Neural progenitor cell (in vitro differentiated cells): Measurements from ENCODE around the gene STRA8. TPM values are rescaled to one million over a fixed set of nuclear protein-coding genes. Genes with fewer than 3 reads are reported as not detected.
A peak's percentile ranks its signal among the peaks of the same experiment; 100 is the strongest.

Experiments used
- DNase-seq: peaks from one replicate; pipeline ENCODE4 v3.0.0-alpha.2; 2016; ENCODE audit warnings: low spot score
- H2AFZ ChIP-seq: fragments of 200-600 bp; sonication (generic); replicated peaks from 2 replicates; pipeline ENCODE4 v1.6.1; 2016; ENCODE audit warnings: antibody characterized with exemption
- H3F3A ChIP-seq: fragments of 200-600 bp; sonication (generic); 2 replicates; pipeline ENCODE4 v1.6.1; 2016; ENCODE audit warnings: antibody characterized with exemption, low read depth
- H3K27ac ChIP-seq: fragments of 200-600 bp; sonication (generic); 2 replicates; pipeline ENCODE4 v1.5.1; 2016; ENCODE audit warnings: mild to moderate bottlenecking
- H3K27me3 ChIP-seq: fragments of 200-600 bp; sonication (generic); 2 replicates; pipeline ENCODE4 v1.6.1; 2016; ENCODE audit warnings: mild to moderate bottlenecking, moderate library complexity
- H3K36me3 ChIP-seq: fragments of 200-600 bp; sonication (generic); 2 replicates; pipeline ENCODE4 v1.5.1; 2016
- H3K4me1 ChIP-seq: fragments of 200-600 bp; sonication (generic); 2 replicates; pipeline ENCODE4 v1.6.1; 2016; ENCODE audit warnings: mixed run types
- H3K4me2 ChIP-seq: fragments of 200-600 bp; sonication (generic); 2 replicates; pipeline ENCODE4 v1.6.1; 2016
- H3K4me3 ChIP-seq: fragments of 200-600 bp; sonication (generic); 2 replicates; pipeline ENCODE4 v1.5.1; 2016
- H3K79me2 ChIP-seq: fragments of 200-600 bp; sonication (generic); 2 replicates; pipeline ENCODE4 v1.6.1; 2016; ENCODE audit warnings: low read depth
- H3K9ac ChIP-seq: fragments of 200-600 bp; sonication (generic); 2 replicates; pipeline ENCODE4 v1.6.1; 2016
- H3K9me3 ChIP-seq: fragments of 200-600 bp; sonication (generic); 2 replicates; pipeline ENCODE4 v1.5.1; 2016; ENCODE audit warnings: low read depth
- H4K20me1 ChIP-seq: fragments of 200-600 bp; sonication (generic); 2 replicates; pipeline ENCODE4 v1.6.1; 2016; ENCODE audit warnings: low read depth
- H3K27ac Mint-ChIP-seq: 3 replicates; pipeline ENCODE4 v1.8.0; 2021; ENCODE audit warnings: mixed read lengths
- H3K27me3 Mint-ChIP-seq: 2 replicates; pipeline ENCODE4 v1.8.0; 2022; ENCODE audit warnings: low read depth, mild to moderate bottlenecking, inconsistent platforms, moderate library complexity, mixed read lengths; ENCODE audit not compliant: insufficient read depth
- H3K36me3 Mint-ChIP-seq: 3 replicates; pipeline ENCODE4 v1.8.0; 2021; ENCODE audit warnings: mixed read lengths
- H3K4me1 Mint-ChIP-seq: 3 replicates; pipeline ENCODE4 v1.8.0; 2021; ENCODE audit warnings: mixed read lengths
- H3K4me3 Mint-ChIP-seq: 3 replicates; pipeline ENCODE4 v1.8.0; 2021; ENCODE audit warnings: mild to moderate bottlenecking, moderate library complexity, mixed read lengths
- H3K9me3 Mint-ChIP-seq: 3 replicates; pipeline ENCODE4 v1.8.0; 2020; ENCODE audit warnings: mixed read lengths
- EZH2 ChIP-seq: fragments of 200-600 bp; sonication (generic); IDR thresholded peaks from 2 replicates; pipeline ENCODE4 v1.6.1; 2017; ENCODE audit warnings: antibody characterized with exemption, mild to moderate bottlenecking, moderate library complexity
- EZH2phosphoT487 ChIP-seq: fragments of 200-600 bp; sonication (generic); IDR thresholded peaks from 2 replicates; pipeline ENCODE4 v1.6.1; 2017; ENCODE audit warnings: antibody characterized with exemption
- total RNA-seq: library from RNA; depleted of rRNA; stranded (reverse); fragments of >200 nt; gene quantifications from 2 replicates; pipeline ENCODE4 v1.2.3, GENCODE V29; 2015; ENCODE audit warnings: low replicate concordance
- TF ChIP-seq, protein P1 (sequence below): fragments of 200-600 bp; sonication (generic); IDR thresholded peaks from 2 replicates; pipeline ENCODE4 v1.5.1; 2017; ENCODE audit warnings: antibody characterized with exemption, mild to moderate bottlenecking

The STRA8 gene
- total RNA-seq, 1 donor from 2014 or later, result not detected

- Mint-ChIP-seq H3K4me3 (no peak overlapping the region), H3K27ac (no peak overlapping the region), H3K4me1 (peaks cover 4% of the 10 kb centered on the region), H3K9me3 (no peaks in the 10 kb centered on the region), H3K36me3 (no peaks in the 10 kb centered on the region), H3K27me3 (peaks cover 10% of the 10 kb centered on the region)
- H3K9ac ChIP-seq, result no peak overlapping the region
- H3K27me3 ChIP-seq, result no peaks in the 10 kb centered on the region
- no peak for TF ChIP-seq EZH2
- TF ChIP-seq, protein P1, sequence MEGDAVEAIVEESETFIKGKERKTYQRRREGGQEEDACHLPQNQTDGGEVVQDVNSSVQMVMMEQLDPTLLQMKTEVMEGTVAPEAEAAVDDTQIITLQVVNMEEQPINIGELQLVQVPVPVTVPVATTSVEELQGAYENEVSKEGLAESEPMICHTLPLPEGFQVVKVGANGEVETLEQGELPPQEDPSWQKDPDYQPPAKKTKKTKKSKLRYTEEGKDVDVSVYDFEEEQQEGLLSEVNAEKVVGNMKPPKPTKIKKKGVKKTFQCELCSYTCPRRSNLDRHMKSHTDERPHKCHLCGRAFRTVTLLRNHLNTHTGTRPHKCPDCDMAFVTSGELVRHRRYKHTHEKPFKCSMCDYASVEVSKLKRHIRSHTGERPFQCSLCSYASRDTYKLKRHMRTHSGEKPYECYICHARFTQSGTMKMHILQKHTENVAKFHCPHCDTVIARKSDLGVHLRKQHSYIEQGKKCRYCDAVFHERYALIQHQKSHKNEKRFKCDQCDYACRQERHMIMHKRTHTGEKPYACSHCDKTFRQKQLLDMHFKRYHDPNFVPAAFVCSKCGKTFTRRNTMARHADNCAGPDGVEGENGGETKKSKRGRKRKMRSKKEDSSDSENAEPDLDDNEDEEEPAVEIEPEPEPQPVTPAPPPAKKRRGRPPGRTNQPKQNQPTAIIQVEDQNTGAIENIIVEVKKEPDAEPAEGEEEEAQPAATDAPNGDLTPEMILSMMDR, result no peak
- TF ChIP-seq EZH2phosphoT487, result no peak
- H3K4me2 ChIP-seq, result no peak overlapping the region
- H3K36me3 ChIP-seq, result no peaks in the 10 kb centered on the region
- no peaks in the 10 kb centered on the region for H3K9me3 ChIP-seq
- H3K27ac ChIP-seq, result no peak overlapping the region
- no peaks in the 10 kb centered on the region for H3F3A ChIP-seq
- no peak for DNase-seq
- no peak overlapping the region for H2AFZ ChIP-seq
- no peaks in the 10 kb centered on the region for H3K79me2 ChIP-seq
- H4K20me1 ChIP-seq, result no peaks in the 10 kb centered on the region
- H3K4me1 ChIP-seq, result no peaks in the 10 kb centered on the region
- no peak overlapping the region for H3K4me3 ChIP-seq
Observed at GRCh38 chr7:135236727-135237126, 3.1 kb downstream of the STRA8 start.

DNA sequence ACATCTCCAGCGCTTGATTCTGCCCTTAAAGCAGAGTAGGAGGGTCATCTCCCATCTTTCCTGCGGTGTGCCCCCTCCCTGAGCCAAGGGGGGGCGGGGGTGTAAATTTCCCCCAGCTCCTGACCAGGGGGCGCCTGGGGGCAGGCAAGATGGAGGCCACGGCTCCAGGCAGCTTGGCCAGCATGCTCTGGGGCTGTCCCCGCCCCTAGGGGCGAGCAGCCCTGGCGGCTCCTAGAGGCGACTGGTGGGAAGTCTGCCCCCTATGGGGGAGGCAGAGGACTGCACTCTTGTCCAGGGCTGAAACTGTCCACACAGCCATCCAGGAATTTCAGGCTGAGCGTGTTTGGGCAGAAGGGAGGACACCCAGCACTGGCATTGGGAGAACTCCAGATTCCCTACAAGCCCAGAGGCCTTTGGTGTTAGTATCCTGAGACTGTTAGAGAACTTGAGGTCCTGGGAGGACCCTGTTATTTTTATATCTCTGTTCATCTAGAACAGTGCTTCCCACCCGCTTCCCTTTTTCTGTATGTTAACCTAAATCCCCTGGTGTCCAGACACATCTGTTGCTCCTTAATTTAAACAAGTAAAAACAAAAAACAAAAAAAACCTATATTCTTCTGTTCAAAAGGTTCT lies 4.6 kb downstream of the STRA8 start:
- H3K9me3 Mint-ChIP-seq, result no peaks in the 10 kb centered on the region
- H2AFZ ChIP-seq, result no peak overlapping the region
- H3K9ac ChIP-seq, result no peak overlapping the region
- no peaks in the 10 kb centered on the region for H3K79me2 ChIP-seq
- no peak overlapping the region for H3K4me2 ChIP-seq
- no peaks in the 10 kb centered on the region for H3K36me3 Mint-ChIP-seq
- no peak overlapping the region for H3K27ac Mint-ChIP-seq
- no peaks in the 10 kb centered on the region for H3K27me3 ChIP-seq
- H3K4me3 Mint-ChIP-seq, result no peak overlapping the region
- TF ChIP-seq EZH2 (no peak), EZH2phosphoT487 (no peak)
- TF ChIP-seq, protein P1, result peak; percentile 46
- H4K20me1 ChIP-seq, result no peaks in the 10 kb centered on the region
- no peaks in the 10 kb centered on the region for H3K36me3 ChIP-seq
- no peak overlapping the region for H3K27ac ChIP-seq
- peaks cover 10% of the 10 kb centered on the region for H3K27me3 Mint-ChIP-seq
- no peak for DNase-seq
- H3K4me1 ChIP-seq, result no peaks in the 10 kb centered on the region
- no peak overlapping the region for H3K4me3 ChIP-seq
- no peaks in the 10 kb centered on the region for H3K4me1 Mint-ChIP-seq
- no peaks in the 10 kb centered on the region for H3K9me3 ChIP-seq
- no peaks in the 10 kb centered on the region for H3F3A ChIP-seq

DNA sequence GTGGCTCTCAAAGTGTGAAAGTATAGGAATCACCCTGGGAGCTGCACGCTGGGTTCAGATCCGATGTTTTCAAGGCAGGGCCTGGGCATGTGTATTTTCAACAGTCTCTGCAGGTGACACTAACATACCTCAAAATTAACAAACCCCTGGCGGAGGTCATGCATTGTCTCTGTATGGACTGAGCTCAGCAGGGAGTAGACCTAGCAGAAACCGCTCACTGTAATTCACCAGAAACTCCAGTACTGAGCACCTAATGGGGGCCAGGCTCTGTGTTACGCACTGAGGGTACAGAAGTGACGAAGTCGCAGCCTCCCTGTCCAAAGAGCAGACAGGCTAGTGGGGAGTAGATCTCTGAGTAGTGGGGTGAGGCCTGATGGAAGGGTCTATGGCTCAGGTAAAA lies 5.6 kb downstream of the STRA8 start:
- no peaks in the 10 kb centered on the region for H3K9me3 ChIP-seq
- H4K20me1 ChIP-seq, result no peaks in the 10 kb centered on the region
- no peak overlapping the region for H3K4me3 ChIP-seq
- peaks cover 10% of the 10 kb centered on the region for H3K27me3 Mint-ChIP-seq
- no peaks in the 10 kb centered on the region for H3K9me3 Mint-ChIP-seq
- H3K9ac ChIP-seq, result no peak overlapping the region
- H3K27me3 ChIP-seq, result no peaks in the 10 kb centered on the region
- no peaks in the 10 kb centered on the region for H3K79me2 ChIP-seq
- no peak overlapping the region for H3K4me2 ChIP-seq
- H2AFZ ChIP-seq, result no peak overlapping the region
- H3K4me1 Mint-ChIP-seq, result no peaks in the 10 kb centered on the region
- H3K27ac ChIP-seq, result no peak overlapping the region
- no peak for TF ChIP-seq EZH2phosphoT487
- TF ChIP-seq, protein P1, result no peak
- H3K4me3 Mint-ChIP-seq, result no peak overlapping the region
- no peak overlapping the region for H3K27ac Mint-ChIP-seq
- H3F3A ChIP-seq, result no peaks in the 10 kb centered on the region
- no peaks in the 10 kb centered on the region for H3K36me3 ChIP-seq
- no peaks in the 10 kb centered on the region for H3K36me3 Mint-ChIP-seq
- DNase-seq, result no peak
- H3K4me1 ChIP-seq, result no peaks in the 10 kb centered on the region
